IMR-90 (cell line): ENCODE measurements around the gene RPS8. TPM values are rescaled to one million over a fixed set of nuclear protein-coding genes. Genes with fewer than 3 reads are reported as not detected.

Experiments used
- ATAC-seq: fragments of 200-7000 bp; cut with Tn5 transposase; 2 replicates; pipeline ENCODE4 v1.9.1; 2020; ENCODE audit warnings: low read depth, mild to moderate bottlenecking, moderate library complexity
- BruUV-seq: library from RNA; stranded (reverse); fragments of 400-500 nt; replicated peaks from 2 replicates; lab custom pipeline; 2021; lab: Mats Ljungman, UMichigan
- CTCF ChIA-PET: fragments of 300-600 bp; formaldehyde crosslinking; extraction: SDS; loops from one replicate; lab custom pipeline; 2021; ENCODE audit warnings: antibody characterized with exemption; lab: Yijun Ruan, JAX
- POLR2A ChIA-PET: fragments of 300-600 bp; sonication (Branson Sonifier 250); formaldehyde crosslinking; loops from one replicate; lab custom pipeline; 2022; ENCODE audit warnings: antibody characterized with exemption; ENCODE audit not compliant: unreplicated experiment; lab: Charles Lee
- DNase-seq: peaks from one replicate; pipeline ENCODE4 v3.0.0; 2013
- H2AFZ ChIP-seq: replicated peaks from 2 replicates; pipeline ENCODE3; 2013; ENCODE audit warnings: low read length, mild to moderate bottlenecking; ENCODE audit not compliant: poor library complexity
- H2AK5ac ChIP-seq: 2 replicates; pipeline ENCODE4 v1.6.1; 2013; ENCODE audit warnings: low read depth, low read length, inconsistent platforms
- H2AK9ac ChIP-seq: replicated peaks from 2 replicates; pipeline ENCODE3; 2013; ENCODE audit warnings: mild to moderate bottlenecking, low read depth, low read length, moderate library complexity; ENCODE audit not compliant: poor library complexity
- H2BK120ac ChIP-seq: 2 replicates; pipeline ENCODE4 v1.6.1; 2013; ENCODE audit warnings: low read depth, low read length, inconsistent platforms
- H2BK15ac ChIP-seq: 3 replicates; pipeline ENCODE4 v1.6.1; 2013; ENCODE audit warnings: low read depth, low read length, inconsistent platforms
- H2BK20ac ChIP-seq: 2 replicates; pipeline ENCODE4 v1.6.1; 2013; ENCODE audit warnings: low read depth, mild to moderate bottlenecking, inconsistent platforms, low read length, moderate library complexity
- H2BK5ac ChIP-seq: 2 replicates; pipeline ENCODE4 v1.6.1; 2013; ENCODE audit warnings: mild to moderate bottlenecking, low read depth, low read length, inconsistent platforms; ENCODE audit not compliant: poor library complexity, severe bottlenecking
- H3K14ac ChIP-seq: replicated peaks from 2 replicates; pipeline ENCODE4 v1.6.1; 2013; ENCODE audit warnings: low read depth, low read length, inconsistent platforms
- H3K18ac ChIP-seq: 2 replicates; pipeline ENCODE4 v1.6.1; 2013; ENCODE audit warnings: low read depth, low read length, control low read depth
- H3K23ac ChIP-seq: 2 replicates; pipeline ENCODE4 v1.6.1; 2013; ENCODE audit warnings: low read depth, low read length, inconsistent platforms
- H3K27ac ChIP-seq: 2 replicates; pipeline ENCODE4 v1.5.1; 2013; ENCODE audit warnings: mild to moderate bottlenecking, control low read depth, low read length; ENCODE audit not compliant: insufficient read depth
- H3K27me3 ChIP-seq: 2 replicates; pipeline ENCODE4 v1.6.1; 2013; ENCODE audit warnings: low read length; ENCODE audit not compliant: control insufficient read depth, insufficient read depth
- H3K36me3 ChIP-seq: 2 replicates; pipeline ENCODE4 v1.6.1; 2013; ENCODE audit warnings: low read length, mixed read lengths; ENCODE audit not compliant: control insufficient read depth, insufficient read depth
- H3K4ac ChIP-seq: 2 replicates; pipeline ENCODE4 v1.6.1; 2013; ENCODE audit warnings: low read depth, low read length, inconsistent platforms
- H3K4me1 ChIP-seq: 2 replicates; pipeline ENCODE4 v1.6.1; 2013; ENCODE audit warnings: low read length, mixed read lengths; ENCODE audit not compliant: control insufficient read depth, insufficient read depth
- H3K4me2 ChIP-seq: 2 replicates; pipeline ENCODE4 v1.6.1; 2013; ENCODE audit warnings: low read depth, mild to moderate bottlenecking, control low read depth, low read length, moderate library complexity
- H3K4me3 ChIP-seq: 2 replicates; pipeline ENCODE4 v1.5.1; 2013; ENCODE audit warnings: low read depth, mild to moderate bottlenecking, control low read depth, low read length, moderate library complexity; ENCODE audit not compliant: insufficient read depth
- H3K56ac ChIP-seq: 2 replicates; pipeline ENCODE4 v1.6.1; 2013; ENCODE audit warnings: low read length, inconsistent platforms; ENCODE audit not compliant: insufficient read depth; ENCODE audit errors: extremely low read depth
- H3K79me1 ChIP-seq, 2 experiments: 2 replicates each; pipeline ENCODE4 v1.6.1; 2013; ENCODE audit warnings: low read length in 2 of 2, inconsistent platforms in 1 of 2, low read depth in 1 of 2
- H3K9ac ChIP-seq: 2 replicates; pipeline ENCODE4 v1.6.1; 2013; ENCODE audit warnings: low read depth, low read length, control low read depth
- H3K9me1 ChIP-seq: 2 replicates; pipeline ENCODE4 v1.6.1; 2013; ENCODE audit warnings: low read length, inconsistent platforms; ENCODE audit not compliant: insufficient read depth
- H3K9me3 ChIP-seq: 2 replicates; pipeline ENCODE4 v1.6.1; 2013; ENCODE audit warnings: low read length; ENCODE audit not compliant: control insufficient read depth, insufficient read depth
- H4K20me1 ChIP-seq: 2 replicates; pipeline ENCODE4 v1.6.1; 2013; ENCODE audit warnings: low read length, inconsistent platforms; ENCODE audit not compliant: insufficient read depth
- H4K5ac ChIP-seq: 2 replicates; pipeline ENCODE4 v1.6.1; 2013; ENCODE audit warnings: mild to moderate bottlenecking, low read depth, low read length, control low read depth
- H4K8ac ChIP-seq, 2 experiments: 2 replicates each; pipeline ENCODE4 v1.6.1; 2013; ENCODE audit warnings: low read depth in 2 of 2, low read length in 2 of 2, control low read depth in 1 of 2, inconsistent platforms in 1 of 2
- H4K91ac ChIP-seq: 2 replicates; pipeline ENCODE4 v1.6.1; 2013; ENCODE audit warnings: low read depth, low read length, inconsistent platforms; ENCODE audit not compliant: insufficient read depth
- BHLHE40 ChIP-seq: fragments of 150-350 bp; IDR thresholded peaks from 2 replicates; pipeline ENCODE4 v1.6.1; 2016; ENCODE audit warnings: mild to moderate bottlenecking, low read depth, low read length
- CEBPB ChIP-seq: IDR thresholded peaks from 2 replicates; pipeline ENCODE4 v1.6.1; 2012; ENCODE audit warnings: low read depth, low read length, improper control_type of control experiment
- FOS ChIP-seq: fragments of 150-350 bp; IDR thresholded peaks from 2 replicates; pipeline ENCODE4 v1.6.1; 2016; ENCODE audit warnings: low read depth, low read length
- NFE2L2 ChIP-seq: fragments of 150-350 bp; IDR thresholded peaks from 2 replicates; pipeline ENCODE4 v1.6.1; 2016; ENCODE audit warnings: low read depth, mild to moderate bottlenecking, low read length
- POLR2A ChIP-seq: IDR thresholded peaks from 2 replicates; pipeline ENCODE4 v1.6.1; 2012; ENCODE audit warnings: mild to moderate bottlenecking, low read depth, low read length
- WGBS, 2 experiments: methylation state at CpG; one replicate each; pipeline versions ENCODE4 v1.1.5 to v1.1.7; 2013; ENCODE audit warnings: missing lambda C conversion rate in 2 of 2; ENCODE audit not compliant: insufficient read length in 1 of 2; ENCODE audit errors: extremely low coverage in 2 of 2; 5-methylcytosine and 5-hydroxymethylcytosine counted together
- dilution Hi-C: fragments of 300-500 bp; cut with HindIII; formaldehyde crosslinking; loops from one replicate; pipeline ENCODE4 v1.14.3; 2018; ENCODE audit warnings: low sequenced_read_pairs; ENCODE audit not compliant: unreplicated experiment
- in situ Hi-C: fragments of 300-500 bp; cut with MboI; formaldehyde crosslinking; loops from 3 replicates; pipeline ENCODE4 v1.14.3; 2019; ENCODE audit warnings: low sequenced_read_pairs, inconsistent platforms, mixed read lengths
- intact Hi-C: fragments of 100-400 bp; cut with micrococcal nuclease; formaldehyde crosslinking; loops from 2 replicates; pipeline ENCODE4 v1.10.0; 2022
- polyA plus RNA-seq, 3 experiments: library from polyadenylated mRNA; depleted of rRNA; stranded (reverse); fragments of >200 nt; gene quantifications; 2 replicates each; pipeline ENCODE4 v1.2.3, GENCODE V29; 2012; ENCODE audit warnings: low replicate concordance in 1 of 3
- total RNA-seq: library from RNA; depleted of rRNA; stranded (reverse); fragments of >200 nt; gene quantifications from 2 replicates; pipeline ENCODE4 v1.2.3, GENCODE V29; 2012
- TF ChIP-seq, protein P1 (sequence below): fragments of 150-350 bp; IDR thresholded peaks from 2 replicates; pipeline ENCODE4 v1.6.1; 2016; ENCODE audit warnings: low read depth, mild to moderate bottlenecking, low read length, moderate library complexity, borderline replicate concordance
- TF ChIP-seq, protein P2 (sequence below): conservative IDR thresholded peaks from 2 replicates; pipeline ENCODE4 v1.5.1; 2012; ENCODE audit warnings: mild to moderate bottlenecking, low read depth, low read length, improper control_type of control experiment

Gene RPS8
- total and polyA plus RNA-seq, 2 of the 4 experiments (the other 2 are of a cell fraction): 2,171 to 2,255 TPM

DNA sequence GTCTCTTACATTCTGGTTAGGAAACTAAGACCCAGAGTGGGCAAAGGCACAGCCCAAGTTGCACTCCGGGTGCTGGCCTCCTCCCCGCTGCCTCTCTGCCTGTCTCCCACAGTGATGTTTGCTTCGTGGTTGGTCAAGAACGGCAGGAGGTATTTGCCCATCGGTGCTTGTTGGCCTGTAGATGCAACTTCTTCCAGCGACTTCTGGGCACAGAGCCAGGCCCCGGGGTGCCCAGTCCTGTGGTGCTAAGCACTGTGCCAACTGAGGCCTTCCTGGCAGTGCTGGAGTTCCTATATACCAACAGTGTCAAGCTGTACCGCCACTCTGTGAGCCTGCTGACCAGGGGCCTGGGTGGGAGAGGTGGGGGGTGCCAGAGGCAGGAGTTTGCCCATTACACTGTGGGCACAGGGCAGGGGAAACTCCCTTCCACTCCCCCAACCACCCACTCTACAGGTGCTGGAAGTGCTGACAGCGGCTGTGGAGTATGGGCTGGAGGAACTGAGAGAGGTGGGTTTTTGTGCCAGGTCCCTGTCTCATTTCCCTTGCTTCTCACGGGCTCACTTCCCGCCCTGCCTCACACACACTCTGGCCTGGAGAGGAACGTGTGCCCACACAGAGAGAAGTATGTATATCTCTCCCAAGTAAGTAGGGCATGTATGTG lies 34.9 kb downstream of the RPS8 start:
- peak overlapping the region; percentile 100 for H4K91ac ChIP-seq
- H2BK120ac ChIP-seq: peak overlapping the region; percentile 98
- peaks cover 13% of the 10 kb centered on the region for H3K36me3 ChIP-seq
- DNase-seq (no peak), ATAC-seq (no peak)
- peak overlapping the region; percentile 86 for H3K4me2 ChIP-seq
- peak overlapping the region; percentile 98; the same call in 2 of the 3 replicates for H2BK15ac ChIP-seq
- no peaks in the 10 kb centered on the region for H3K9me3 ChIP-seq
- H4K20me1 ChIP-seq: peaks cover 9% of the 10 kb centered on the region; the same call in 1 of the 2 replicates
- H3K27ac ChIP-seq: peak overlapping the region; percentile 86
- H2AK5ac ChIP-seq: peak overlapping the region; percentile 100
- intact Hi-C loops: no loop called here
- H3K18ac ChIP-seq: peak overlapping the region; percentile 94; the same call in 1 of the 2 replicates
- no TSS peak for BruUV-seq
- H2BK5ac ChIP-seq: peak overlapping the region; percentile 96
- H3K4me1 ChIP-seq: peaks cover 58% of the 10 kb centered on the region
- H3K27me3 ChIP-seq: no peaks in the 10 kb centered on the region
- peak overlapping the region; percentile 98 for H3K23ac ChIP-seq
- peak overlapping the region; percentile 93 for H4K5ac ChIP-seq
- no peak overlapping the region for H3K4me3 ChIP-seq
- 47% methylated on average over 6 of the region's 12 CpGs; no CpG with 5 or more reads in 1 of the 2 experiments for WGBS, 2 experiments
- POLR2A ChIA-PET: interaction anchor here (2.4 to 3.7 kb wide), 2 partner anchors 8 to 10 kb away, joined by 17 to 30 read pairs; partner anchors contain the start of gene PLK3
- TF ChIP-seq FOS (no peak), CEBPB (no peak), BHLHE40 (no peak), POLR2A (peak; percentile 12; the same call in 1 of the 2 replicates), NFE2L2 (no peak)
- TF ChIP-seq, protein P1, sequence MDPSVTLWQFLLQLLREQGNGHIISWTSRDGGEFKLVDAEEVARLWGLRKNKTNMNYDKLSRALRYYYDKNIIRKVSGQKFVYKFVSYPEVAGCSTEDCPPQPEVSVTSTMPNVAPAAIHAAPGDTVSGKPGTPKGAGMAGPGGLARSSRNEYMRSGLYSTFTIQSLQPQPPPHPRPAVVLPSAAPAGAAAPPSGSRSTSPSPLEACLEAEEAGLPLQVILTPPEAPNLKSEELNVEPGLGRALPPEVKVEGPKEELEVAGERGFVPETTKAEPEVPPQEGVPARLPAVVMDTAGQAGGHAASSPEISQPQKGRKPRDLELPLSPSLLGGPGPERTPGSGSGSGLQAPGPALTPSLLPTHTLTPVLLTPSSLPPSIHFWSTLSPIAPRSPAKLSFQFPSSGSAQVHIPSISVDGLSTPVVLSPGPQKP: no peak
- TF ChIP-seq, protein P2, sequence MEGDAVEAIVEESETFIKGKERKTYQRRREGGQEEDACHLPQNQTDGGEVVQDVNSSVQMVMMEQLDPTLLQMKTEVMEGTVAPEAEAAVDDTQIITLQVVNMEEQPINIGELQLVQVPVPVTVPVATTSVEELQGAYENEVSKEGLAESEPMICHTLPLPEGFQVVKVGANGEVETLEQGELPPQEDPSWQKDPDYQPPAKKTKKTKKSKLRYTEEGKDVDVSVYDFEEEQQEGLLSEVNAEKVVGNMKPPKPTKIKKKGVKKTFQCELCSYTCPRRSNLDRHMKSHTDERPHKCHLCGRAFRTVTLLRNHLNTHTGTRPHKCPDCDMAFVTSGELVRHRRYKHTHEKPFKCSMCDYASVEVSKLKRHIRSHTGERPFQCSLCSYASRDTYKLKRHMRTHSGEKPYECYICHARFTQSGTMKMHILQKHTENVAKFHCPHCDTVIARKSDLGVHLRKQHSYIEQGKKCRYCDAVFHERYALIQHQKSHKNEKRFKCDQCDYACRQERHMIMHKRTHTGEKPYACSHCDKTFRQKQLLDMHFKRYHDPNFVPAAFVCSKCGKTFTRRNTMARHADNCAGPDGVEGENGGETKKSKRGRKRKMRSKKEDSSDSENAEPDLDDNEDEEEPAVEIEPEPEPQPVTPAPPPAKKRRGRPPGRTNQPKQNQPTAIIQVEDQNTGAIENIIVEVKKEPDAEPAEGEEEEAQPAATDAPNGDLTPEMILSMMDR: no peak
- H3K9ac ChIP-seq: 0 out of 2 replicates have a peak overlapping the region, but pooled peaks have one; percentile 96
- CTCF ChIA-PET: interaction anchor here (0.7 to 1.7 kb wide), 3 partner anchors 9 to 17 kb away, joined by 3 to 6 read pairs (median 4); no protein-coding TSS in a partner anchor
- H3K79me1 ChIP-seq: peaks cover 19 to 62% of the 10 kb centered on the region in 2 experiments
- H2BK20ac ChIP-seq: peak overlapping the region; percentile 73; the same call in 1 of the 2 replicates
- peaks cover 34% of the 10 kb centered on the region for H3K9me1 ChIP-seq
- H3K56ac ChIP-seq: peak overlapping the region; percentile 37
- H2AK9ac ChIP-seq: peak overlapping the region; percentile 98
- peak overlapping the region; percentile 100 for H3K4ac ChIP-seq
- peak overlapping the region; percentile 94 to 97; a peak in 3 of 4 replicates for H4K8ac ChIP-seq
- in situ Hi-C loops: no loop called here
- H2AFZ ChIP-seq: peak overlapping the region; percentile 9
- H3K14ac ChIP-seq: peak overlapping the region; percentile 98
- dilution Hi-C loops: no loop called here
